Measurements from ENCODE around the gene F5.

The F5 gene

GRCh38 chr1:169586395-169587255 is at the start of gene F5:
TSS of gene F5 (minus strand) at chr1:169586481. CDS start at chr1:169586386, 95 bp downstream.
- Histone ChIP-seq H3K36me3 (ENCODE audit: insufficient read depth, low read length) (no peaks in the 10 kb centered on the region), H3K27ac (ENCODE audit: low read depth, low read length) (no peak within 1 kb of the TSS), H3K9me3 (ENCODE audit: low read length) (no peaks in the 10 kb centered on the region), H3K27me3 (ENCODE audit: control insufficient read depth in 1 of 2, insufficient read depth in 2 of 2, low read length in 2 of 2) (no peaks in the 10 kb centered on the region), H3K9ac (ENCODE audit: low read length) (no peak within 1 kb of the TSS), H3K4me3 (ENCODE audit: low read depth in 1 of 2, low read length in 2 of 2) (no peak within 1 kb of the TSS), H3K4me1 (ENCODE audit: insufficient read depth, low read length) (no peaks in the 10 kb centered on the region)

- Histone ChIP-seq H3K27me3 (ENCODE audit: control insufficient read depth in 1 of 2, insufficient read depth in 2 of 2, low read length in 2 of 2) (no peaks in the 10 kb centered on the region), H3K4me1 (ENCODE audit: insufficient read depth, low read length) (no peaks in the 10 kb centered on the region), H3K9me3 (ENCODE audit: low read length) (no peaks in the 10 kb centered on the region), H3K36me3 (ENCODE audit: insufficient read depth, low read length) (no peaks in the 10 kb centered on the region), H3K9ac (ENCODE audit: low read length) (no peak overlapping the region), H3K27ac (ENCODE audit: low read depth, low read length) (no peak overlapping the region), H3K4me3 (ENCODE audit: low read depth in 1 of 2, low read length in 2 of 2) (no peak overlapping the region)
These were observed 48.6 kb upstream of the F5 start for GRCh38 chr1:169634877-169635276.

- Histone ChIP-seq H3K4me3 (ENCODE audit: low read depth in 1 of 2, low read length in 2 of 2) (no peak overlapping the region), H3K9me3 (ENCODE audit: low read length) (no peaks in the 10 kb centered on the region), H3K9ac (ENCODE audit: low read length) (no peak overlapping the region), H3K27me3 (ENCODE audit: control insufficient read depth in 1 of 2, insufficient read depth in 2 of 2, low read length in 2 of 2) (no peaks in the 10 kb centered on the region), H3K36me3 (ENCODE audit: insufficient read depth, low read length) (no peaks in the 10 kb centered on the region), H3K4me1 (ENCODE audit: insufficient read depth, low read length) (no peaks in the 10 kb centered on the region), H3K27ac (ENCODE audit: low read depth, low read length) (no peak overlapping the region)
These were observed 47.9 kb upstream of the F5 start for GRCh38 chr1:169634145-169634544.

GRCh38 chr1:169631249-169631648 is 45.0 kb upstream of the F5 start:
- no peaks in the 10 kb centered on the region for H3K9me3 ChIP-seq (ENCODE audit: low read length)

GRCh38 chr1:169630006-169630405 is 43.7 kb upstream of the F5 start, which contains the start of gene SELP:
TSS of gene SELP (minus strand) at chr1:169630124. CDS start at chr1:169630074, 50 bp downstream.
- Histone ChIP-seq H3K4me1 (ENCODE audit: insufficient read depth, low read length) (no peaks in the 10 kb centered on the region), H3K27me3 (ENCODE audit: control insufficient read depth in 1 of 2, insufficient read depth in 2 of 2, low read length in 2 of 2) (no peaks in the 10 kb centered on the region), H3K9ac (ENCODE audit: low read length) (no peak within 1 kb of the TSS), H3K36me3 (ENCODE audit: insufficient read depth, low read length) (no peaks in the 10 kb centered on the region), H3K4me3 (ENCODE audit: low read depth in 1 of 2, low read length in 2 of 2) (no peak within 1 kb of the TSS), H3K9me3 (ENCODE audit: low read length) (no peaks in the 10 kb centered on the region), H3K27ac (ENCODE audit: low read depth, low read length) (no peak within 1 kb of the TSS)

More at GRCh38 chr1:169631249-169631648, 45.0 kb upstream of the F5 start:
- Histone ChIP-seq H3K36me3 (ENCODE audit: insufficient read depth, low read length) (no peaks in the 10 kb centered on the region), H3K9ac (ENCODE audit: low read length) (no peak overlapping the region), H3K4me3 (ENCODE audit: low read depth in 1 of 2, low read length in 2 of 2) (no peak overlapping the region), H3K27ac (ENCODE audit: low read depth, low read length) (no peak overlapping the region), H3K27me3 (ENCODE audit: control insufficient read depth in 1 of 2, insufficient read depth in 2 of 2, low read length in 2 of 2) (no peaks in the 10 kb centered on the region), H3K4me1 (ENCODE audit: insufficient read depth, low read length) (no peaks in the 10 kb centered on the region)

GRCh38 chr1:169624912-169625311 is 38.6 kb upstream of the F5 start:
- no peaks in the 10 kb centered on the region for H3K36me3 ChIP-seq (ENCODE audit: insufficient read depth, low read length)
- no peaks in the 10 kb centered on the region for H3K27me3 ChIP-seq (ENCODE audit: control insufficient read depth in 1 of 2, insufficient read depth in 2 of 2, low read length in 2 of 2)
- H3K4me1 ChIP-seq (ENCODE audit: insufficient read depth, low read length): no peaks in the 10 kb centered on the region
- no peaks in the 10 kb centered on the region for H3K9me3 ChIP-seq (ENCODE audit: low read length)
- H3K4me3 ChIP-seq (ENCODE audit: low read depth in 1 of 2, low read length in 2 of 2): no peak overlapping the region
- no peak overlapping the region for H3K27ac ChIP-seq (ENCODE audit: low read depth, low read length)
- no peak overlapping the region for H3K9ac ChIP-seq (ENCODE audit: low read length)

- no peaks in the 10 kb centered on the region for H3K36me3 ChIP-seq (ENCODE audit: insufficient read depth, low read length)
- H3K27ac ChIP-seq (ENCODE audit: low read depth, low read length): no peak overlapping the region
- H3K27me3 ChIP-seq (ENCODE audit: control insufficient read depth in 1 of 2, insufficient read depth in 2 of 2, low read length in 2 of 2): no peaks in the 10 kb centered on the region
- no peaks in the 10 kb centered on the region for H3K4me1 ChIP-seq (ENCODE audit: insufficient read depth, low read length)
- no peak overlapping the region for H3K9ac ChIP-seq (ENCODE audit: low read length)
- no peak overlapping the region for H3K4me3 ChIP-seq (ENCODE audit: low read depth in 1 of 2, low read length in 2 of 2)
- H3K9me3 ChIP-seq (ENCODE audit: low read length): no peaks in the 10 kb centered on the region
These were observed 37.8 kb upstream of the F5 start for GRCh38 chr1:169624122-169624521.

- Histone ChIP-seq H3K4me1 (ENCODE audit: insufficient read depth, low read length) (no peaks in the 10 kb centered on the region), H3K27me3 (ENCODE audit: control insufficient read depth in 1 of 2, insufficient read depth in 2 of 2, low read length in 2 of 2) (no peaks in the 10 kb centered on the region), H3K9ac (ENCODE audit: low read length) (no peak overlapping the region), H3K9me3 (ENCODE audit: low read length) (no peaks in the 10 kb centered on the region), H3K36me3 (ENCODE audit: insufficient read depth, low read length) (no peaks in the 10 kb centered on the region), H3K27ac (ENCODE audit: low read depth, low read length) (no peak overlapping the region), H3K4me3 (ENCODE audit: low read depth in 1 of 2, low read length in 2 of 2) (no peak overlapping the region)
These were observed 37.0 kb upstream of the F5 start for GRCh38 chr1:169623132-169623926.

- no peaks in the 10 kb centered on the region for H3K4me1 ChIP-seq (ENCODE audit: insufficient read depth, low read length)
- H3K27ac ChIP-seq (ENCODE audit: low read depth, low read length): no peak overlapping the region
- H3K9ac ChIP-seq (ENCODE audit: low read length): no peak overlapping the region
- no peaks in the 10 kb centered on the region for H3K9me3 ChIP-seq (ENCODE audit: low read length)
- H3K4me3 ChIP-seq (ENCODE audit: low read depth in 1 of 2, low read length in 2 of 2): no peak overlapping the region
- no peaks in the 10 kb centered on the region for H3K36me3 ChIP-seq (ENCODE audit: insufficient read depth, low read length)
- no peaks in the 10 kb centered on the region for H3K27me3 ChIP-seq (ENCODE audit: control insufficient read depth in 1 of 2, insufficient read depth in 2 of 2, low read length in 2 of 2)
These were observed 34.3 kb upstream of the F5 start for GRCh38 chr1:169620565-169620964.

- no peaks in the 10 kb centered on the region for H3K4me1 ChIP-seq (ENCODE audit: insufficient read depth, low read length)
- H3K4me3 ChIP-seq (ENCODE audit: low read depth in 1 of 2, low read length in 2 of 2): no peak overlapping the region
- H3K27me3 ChIP-seq (ENCODE audit: control insufficient read depth in 1 of 2, insufficient read depth in 2 of 2, low read length in 2 of 2): no peaks in the 10 kb centered on the region
- no peaks in the 10 kb centered on the region for H3K36me3 ChIP-seq (ENCODE audit: insufficient read depth, low read length)
- H3K27ac ChIP-seq (ENCODE audit: low read depth, low read length): no peak overlapping the region
- H3K9me3 ChIP-seq (ENCODE audit: low read length): no peaks in the 10 kb centered on the region
- no peak overlapping the region for H3K9ac ChIP-seq (ENCODE audit: low read length)
These were observed 32.1 kb upstream of the F5 start for GRCh38 chr1:169618367-169618766.

- H3K9ac ChIP-seq (ENCODE audit: low read length): no peak overlapping the region
- H3K36me3 ChIP-seq (ENCODE audit: insufficient read depth, low read length): no peaks in the 10 kb centered on the region
- H3K27ac ChIP-seq (ENCODE audit: low read depth, low read length): no peak overlapping the region
- no peak overlapping the region for H3K4me3 ChIP-seq (ENCODE audit: low read depth in 1 of 2, low read length in 2 of 2)
- no peaks in the 10 kb centered on the region for H3K4me1 ChIP-seq (ENCODE audit: insufficient read depth, low read length)
- no peaks in the 10 kb centered on the region for H3K9me3 ChIP-seq (ENCODE audit: low read length)
- H3K27me3 ChIP-seq (ENCODE audit: control insufficient read depth in 1 of 2, insufficient read depth in 2 of 2, low read length in 2 of 2): no peaks in the 10 kb centered on the region
These were observed 29.5 kb upstream of the F5 start for GRCh38 chr1:169615803-169616202.

Measured in muscle layer of colon (tissue), 2 donors.